ENCODE data around the gene BRD7.

DNA sequence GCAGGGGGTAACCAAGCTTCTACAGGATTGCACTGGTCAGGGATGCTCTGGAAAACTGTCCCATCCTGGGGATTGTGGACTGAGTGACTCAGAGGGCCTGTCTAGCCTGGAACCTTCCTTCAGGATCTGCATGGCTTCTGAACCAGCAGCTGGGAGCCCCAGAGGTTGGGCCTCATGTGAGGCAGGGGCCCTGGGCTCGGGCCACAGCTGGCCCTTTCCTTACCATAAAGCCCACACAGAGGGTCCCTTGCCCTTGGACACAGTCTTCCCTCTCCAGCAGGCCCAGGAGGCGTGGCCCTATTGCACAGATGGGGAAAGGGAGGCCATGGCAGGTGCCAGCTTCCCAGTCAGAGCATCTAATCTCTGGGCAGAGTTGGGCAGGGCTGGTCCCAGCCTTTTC lies 72.0 kb downstream of the BRD7 start:
- TF ChIP-seq, protein P1, sequence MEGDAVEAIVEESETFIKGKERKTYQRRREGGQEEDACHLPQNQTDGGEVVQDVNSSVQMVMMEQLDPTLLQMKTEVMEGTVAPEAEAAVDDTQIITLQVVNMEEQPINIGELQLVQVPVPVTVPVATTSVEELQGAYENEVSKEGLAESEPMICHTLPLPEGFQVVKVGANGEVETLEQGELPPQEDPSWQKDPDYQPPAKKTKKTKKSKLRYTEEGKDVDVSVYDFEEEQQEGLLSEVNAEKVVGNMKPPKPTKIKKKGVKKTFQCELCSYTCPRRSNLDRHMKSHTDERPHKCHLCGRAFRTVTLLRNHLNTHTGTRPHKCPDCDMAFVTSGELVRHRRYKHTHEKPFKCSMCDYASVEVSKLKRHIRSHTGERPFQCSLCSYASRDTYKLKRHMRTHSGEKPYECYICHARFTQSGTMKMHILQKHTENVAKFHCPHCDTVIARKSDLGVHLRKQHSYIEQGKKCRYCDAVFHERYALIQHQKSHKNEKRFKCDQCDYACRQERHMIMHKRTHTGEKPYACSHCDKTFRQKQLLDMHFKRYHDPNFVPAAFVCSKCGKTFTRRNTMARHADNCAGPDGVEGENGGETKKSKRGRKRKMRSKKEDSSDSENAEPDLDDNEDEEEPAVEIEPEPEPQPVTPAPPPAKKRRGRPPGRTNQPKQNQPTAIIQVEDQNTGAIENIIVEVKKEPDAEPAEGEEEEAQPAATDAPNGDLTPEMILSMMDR (IDR thresholded peaks at IDR 0.05), result no peak
- TF ChIP-seq POLR2A (IDR thresholded peaks at IDR 0.05), result no peak

Data from Peyer's patch (tissue), 4 donors.